ENCODE data around the gene MYO16.

MYO16 gene

GRCh38 chr13:109087916-109088623 lies 458.7 kb downstream of the MYO16 start:
- TF ChIP-seq CTCF (IDR thresholded peaks at IDR 0.05; ENCODE audit: insufficient read depth, low read length, poor library complexity, severe bottlenecking): no peak
- no peak for TF ChIP-seq EZH2phosphoT487 (conservative IDR thresholded peaks at IDR 0.05; ENCODE audit: low read length)
- Histone ChIP-seq H3K36me3 (ENCODE audit: low read length) (no peaks in the 10 kb centered on the region), H3K4me2 (ENCODE audit: low read depth, low read length, poor library complexity, severe bottlenecking) (no peak overlapping the region), H3K9me3 (ENCODE audit: insufficient read depth, low read length) (no peaks in the 10 kb centered on the region), H3K79me2 (ENCODE audit: insufficient read depth, low read length) (no peaks in the 10 kb centered on the region), H2AFZ (ENCODE audit: low read depth, low read length, severe bottlenecking) (no peak overlapping the region), H3K27me3 (ENCODE audit: low read length) (no peaks in the 10 kb centered on the region), H3K4me3 (ENCODE audit: insufficient read depth, low read length, poor library complexity, severe bottlenecking) (no peak overlapping the region), H3K9ac (ENCODE audit: low read length) (no peak overlapping the region), H3F3A (ENCODE audit: insufficient read depth) (no peaks in the 10 kb centered on the region), H3K27ac (ENCODE audit: low read depth, low read length) (no peak overlapping the region), H4K20me1 (ENCODE audit: low read depth, low read length) (no peaks in the 10 kb centered on the region), H3K9me2 (replicated peaks; ENCODE audit: insufficient read depth, low read length) (no peaks in the 10 kb centered on the region)

- TF ChIP-seq CTCF (IDR thresholded peaks at IDR 0.05; ENCODE audit: insufficient read depth, low read length, poor library complexity, severe bottlenecking): no peak
- no peak for TF ChIP-seq EZH2phosphoT487 (conservative IDR thresholded peaks at IDR 0.05; ENCODE audit: low read length)
- Histone ChIP-seq H3K27ac (ENCODE audit: low read depth, low read length) (no peak overlapping the region), H3K9me2 (replicated peaks; ENCODE audit: insufficient read depth, low read length) (no peaks in the 10 kb centered on the region), H4K20me1 (ENCODE audit: low read depth, low read length) (no peaks in the 10 kb centered on the region), H3K27me3 (ENCODE audit: low read length) (no peaks in the 10 kb centered on the region), H3K36me3 (ENCODE audit: low read length) (no peaks in the 10 kb centered on the region), H3K4me3 (ENCODE audit: insufficient read depth, low read length, poor library complexity, severe bottlenecking) (no peak overlapping the region), H3K4me2 (ENCODE audit: low read depth, low read length, poor library complexity, severe bottlenecking) (no peak overlapping the region), H3F3A (ENCODE audit: insufficient read depth) (no peaks in the 10 kb centered on the region), H2AFZ (ENCODE audit: low read depth, low read length, severe bottlenecking) (no peak overlapping the region), H3K79me2 (ENCODE audit: insufficient read depth, low read length) (no peaks in the 10 kb centered on the region), H3K9ac (ENCODE audit: low read length) (no peak overlapping the region), H3K9me3 (ENCODE audit: insufficient read depth, low read length) (no peaks in the 10 kb centered on the region)
Measured at GRCh38 chr13:109088624-109088917, 459.2 kb downstream of the MYO16 start.

GRCh38 chr13:109090796-109091195 lies 461.4 kb downstream of the MYO16 start:
- Histone ChIP-seq H3K4me2 (ENCODE audit: low read depth, low read length, poor library complexity, severe bottlenecking) (no peak overlapping the region), H3K27me3 (ENCODE audit: low read length) (no peaks in the 10 kb centered on the region), H3K9me3 (ENCODE audit: insufficient read depth, low read length) (no peaks in the 10 kb centered on the region), H3K9me2 (replicated peaks; ENCODE audit: insufficient read depth, low read length) (no peaks in the 10 kb centered on the region), H3K36me3 (ENCODE audit: low read length) (no peaks in the 10 kb centered on the region), H2AFZ (ENCODE audit: low read depth, low read length, severe bottlenecking) (no peak overlapping the region), H3K4me3 (ENCODE audit: insufficient read depth, low read length, poor library complexity, severe bottlenecking) (no peak overlapping the region), H3K79me2 (ENCODE audit: insufficient read depth, low read length) (no peaks in the 10 kb centered on the region), H3F3A (ENCODE audit: insufficient read depth) (no peaks in the 10 kb centered on the region), H3K27ac (ENCODE audit: low read depth, low read length) (no peak overlapping the region), H3K9ac (ENCODE audit: low read length) (no peak overlapping the region), H4K20me1 (ENCODE audit: low read depth, low read length) (no peaks in the 10 kb centered on the region)
- no peak for TF ChIP-seq EZH2phosphoT487 (conservative IDR thresholded peaks at IDR 0.05; ENCODE audit: low read length)
- no peak for TF ChIP-seq CTCF (IDR thresholded peaks at IDR 0.05; ENCODE audit: insufficient read depth, low read length, poor library complexity, severe bottlenecking)
